Naive thymus-derived CD4-positive, alpha-beta T cell (primary cell): ENCODE results near the gene HIVEP3. TPM values are rescaled to one million over a fixed set of nuclear protein-coding genes. Genes with fewer than 3 reads are reported as not detected.

ENCODE experiments used
- ATAC-seq: fragments of 150-1000 bp; cut with Tn5 transposase; 2 replicates; pipeline ENCODE4 v1.10.0; 2021; ENCODE audit warnings: mild to moderate bottlenecking, moderate library complexity
- CTCF ChIA-PET: fragments of 350-600 bp; sonication (Branson Sonifier 250); formaldehyde crosslinking; loops from one replicate; lab custom pipeline; 2021; ENCODE audit warnings: antibody characterized with exemption; lab: Charles Lee
- POLR2A ChIA-PET: fragments of 350-600 bp; sonication (Branson Sonifier 250); formaldehyde crosslinking; loops from one replicate; lab custom pipeline; 2021; ENCODE audit warnings: antibody characterized with exemption, inconsistent platforms; lab: Charles Lee
- DNase-seq, 9 donors: peaks; one replicate each; pipeline versions ENCODE4 v3.0.0 to v3.0.0-alpha.2; 2020 to 2022; ENCODE audit warnings: mixed read lengths in 1 of 9
- H3K27ac ChIP-seq: one replicate; pipeline ENCODE4 v1.7.0; 2013; ENCODE audit warnings: mild to moderate bottlenecking, low read depth, low read length, moderate library complexity
- H3K27me3 ChIP-seq, 2 donors: one replicate each; pipeline ENCODE4 v1.7.0; 2013; ENCODE audit warnings: low read length in 2 of 2, mild to moderate bottlenecking in 2 of 2, moderate library complexity in 2 of 2; ENCODE audit not compliant: control insufficient read depth in 2 of 2, insufficient read depth in 2 of 2
- H3K36me3 ChIP-seq, 3 experiments: 1 replicate in 2 of 3; 2 replicates in 1 of 3; pipeline ENCODE4 v1.7.0; 2013; ENCODE audit warnings: low read length in 3 of 3, mild to moderate bottlenecking in 3 of 3, moderate library complexity in 1 of 3; ENCODE audit not compliant: insufficient read depth in 3 of 3, control insufficient read depth in 2 of 3
- H3K4me1 ChIP-seq, 2 donors: one replicate each; pipeline ENCODE4 v1.7.0; 2013; ENCODE audit warnings: low read length in 2 of 2, mild to moderate bottlenecking in 2 of 2, moderate library complexity in 1 of 2; ENCODE audit not compliant: control insufficient read depth in 2 of 2, insufficient read depth in 2 of 2
- H3K4me3 ChIP-seq: 2 replicates; pipeline ENCODE4 v1.7.0; 2013; ENCODE audit warnings: mild to moderate bottlenecking, low read length
- H3K9me3 ChIP-seq, 3 experiments: 1 replicate in 2 of 3; 2 replicates in 1 of 3; pipeline ENCODE4 v1.7.0; 2013; ENCODE audit warnings: low read length in 3 of 3; ENCODE audit not compliant: control insufficient read depth in 2 of 3
- H3K27ac Mint-ChIP-seq, 9 donors: one replicate each; pipeline ENCODE4 v1.8.0; 2020 to 2022; ENCODE audit warnings: mixed read lengths in 9 of 9, mild to moderate bottlenecking in 8 of 9, moderate library complexity in 5 of 9, inconsistent platforms in 2 of 9
- H3K27me3 Mint-ChIP-seq, 5 donors: one replicate each; pipeline ENCODE4 v1.8.0; 2021 to 2022; ENCODE audit warnings: mixed read lengths in 5 of 5, mild to moderate bottlenecking in 1 of 5
- H3K36me3 Mint-ChIP-seq, 5 donors: one replicate each; pipeline ENCODE4 v1.8.0; 2020 to 2022; ENCODE audit warnings: mixed read lengths in 5 of 5, mild to moderate bottlenecking in 3 of 5, inconsistent platforms in 1 of 5
- H3K4me1 Mint-ChIP-seq, 7 donors: one replicate each; pipeline ENCODE4 v1.8.0; 2020 to 2022; ENCODE audit warnings: mixed read lengths in 7 of 7, mild to moderate bottlenecking in 3 of 7, inconsistent platforms in 1 of 7
- H3K4me3 Mint-ChIP-seq, 10 donors: one replicate each; pipeline ENCODE4 v1.8.0; 2020 to 2022; ENCODE audit warnings: mild to moderate bottlenecking in 10 of 10, mixed read lengths in 10 of 10, moderate library complexity in 6 of 10, inconsistent platforms in 2 of 10
- H3K9me3 Mint-ChIP-seq, 11 donors: one replicate each; pipeline ENCODE4 v1.8.0; 2020 to 2022; ENCODE audit warnings: mixed read lengths in 11 of 11, mild to moderate bottlenecking in 4 of 11, inconsistent platforms in 1 of 11, moderate library complexity in 1 of 11
- intact Hi-C, 2 donors: fragments of 100-400 bp; cut with micrococcal nuclease; formaldehyde crosslinking; loops; one replicate each; pipeline ENCODE4 v1.15.1; 2023
- polyA plus RNA-seq, 2 donors: library from polyadenylated mRNA; unstranded; fragments of 300-500 nt; fragmentation: Illumina TruSeq; gene quantifications; one replicate each; pipeline ENCODE4 v1.2.3, GENCODE V29; 2021
- total RNA-seq, 6 experiments: library from RNA in 5 of 6; stranded (reverse) in 5 of 6; gene quantifications; 1 replicate in 5 of 6; 2 replicates in 1 of 6; pipeline ENCODE4 v1.2.3 and lab custom pipeline; 2021 to 2026

Gene HIVEP3
- total and polyA plus RNA-seq, 7 experiments from 2014 or later, result 4.3 to 19.1 (median 7.0) TPM

- peak overlapping the region; percentile 84 to 94 (median 92) for H3K27ac Mint-ChIP-seq
- H3K4me1 Mint-ChIP-seq, result peaks cover 23 to 64% (median 36%) of the 10 kb centered on the region in 7 donors
- ATAC-seq (no peak), DNase-seq (no peak)
- Histone ChIP-seq H3K4me3 (peak overlapping the region; percentile 60), H3K4me1 (peaks cover 17 to 45% of the 10 kb centered on the region in 2 donors), H3K27ac (peak overlapping the region; percentile 68), H3K36me3 (no peaks in the 10 kb centered on the region), H3K9me3 (no peaks in the 10 kb centered on the region), H3K27me3 (no peaks in the 10 kb centered on the region)
- peaks cover 0 to 2% (median 0%) of the 10 kb centered on the region in 5 donors for H3K27me3 Mint-ChIP-seq
- ChIA-PET CTCF (interaction anchor here (1.4 to 4.9 kb wide), 4 partner anchors 9 to 317 kb away, joined by 3 to 38 read pairs (median 10); partner anchors contain the start of gene HIVEP3), POLR2A (interaction anchor here (1.7 to 18.0 kb wide), 4 partner anchors 11 to 144 kb away, joined by 6 to 344 read pairs (median 12); partner anchors contain the start of gene HIVEP3)
- intact Hi-C loops, result loop anchor here (1.0 to 10.0 kb wide), 11 partner anchors 22 to 564 kb away; partner anchors contain the start of genes PPCS (in 2 of the 2) and ZMYND12 (in 2 of the 2)
- peaks cover 0 to 2% (median 0%) of the 10 kb centered on the region in 5 donors for H3K36me3 Mint-ChIP-seq
- H3K9me3 Mint-ChIP-seq, result peaks cover 0 to 1% (median 0%) of the 10 kb centered on the region in 11 donors
- H3K4me3 Mint-ChIP-seq, result peak overlapping the region; percentile 25 to 93 (median 84)
Observed at GRCh38 chr1:41890825-41891198, 27.9 kb downstream of the HIVEP3 start.

- CTCF ChIA-PET, result interaction anchor here (2.7 to 4.9 kb wide), 2 partner anchors 21 to 28 kb away, joined by 9 to 38 read pairs; partner anchors contain the start of gene HIVEP3
- intact Hi-C loops, result loop anchor here (2.0 to 10.0 kb wide), 8 partner anchors 21 to 565 kb away; partner anchors contain the start of genes PPCS (in 2 of the 2) and ZMYND12 (in 2 of the 2)
- no peaks in the 10 kb centered on the region for H3K9me3 ChIP-seq
- Mint-ChIP-seq H3K27me3 (peaks cover 0 to 2% (median 0%) of the 10 kb centered on the region in 5 donors), H3K9me3 (peaks cover 0 to 1% (median 0%) of the 10 kb centered on the region in 11 donors), H3K4me1 (peaks cover 23 to 55% (median 26%) of the 10 kb centered on the region in 7 donors), H3K4me3 (peak overlapping the region in 6 of 10 donors; percentile 1 to 92 (median 36)), H3K27ac (peak overlapping the region in 6 of 9 donors; percentile 53 to 92 (median 80)), H3K36me3 (peaks cover 0 to 2% (median 0%) of the 10 kb centered on the region in 5 donors)
- DNase-seq (no peak), ATAC-seq (no peak)
- H3K36me3 ChIP-seq, result no peaks in the 10 kb centered on the region
- POLR2A ChIA-PET, result interaction anchor here (18.0 kb wide), 1 partner anchor 25 kb away, joined by 344 read pairs; the partner anchor contains the start of gene HIVEP3
- no peak overlapping the region for H3K27ac ChIP-seq
- H3K27me3 ChIP-seq, result no peaks in the 10 kb centered on the region
- H3K4me3 ChIP-seq, result no peak overlapping the region
- H3K4me1 ChIP-seq, result peaks cover 17 to 34% of the 10 kb centered on the region in 2 donors
Observed at GRCh38 chr1:41889506-41890414, 29.0 kb downstream of the HIVEP3 start.

- peaks cover 17 to 30% of the 10 kb centered on the region in 2 donors for H3K4me1 ChIP-seq
- Mint-ChIP-seq H3K27me3 (peaks cover 0 to 2% (median 0%) of the 10 kb centered on the region in 5 donors), H3K4me3 (no peak overlapping the region), H3K9me3 (peaks cover 0 to 1% (median 0%) of the 10 kb centered on the region in 11 donors), H3K4me1 (peaks cover 16 to 48% (median 23%) of the 10 kb centered on the region in 7 donors), H3K27ac (peak overlapping the region in 2 of 9 donors; percentile 33 to 38), H3K36me3 (peaks cover 0 to 2% (median 0%) of the 10 kb centered on the region in 5 donors)
- ATAC-seq (no peak), DNase-seq (no peak)
- H3K36me3 ChIP-seq, result no peaks in the 10 kb centered on the region
- no peak overlapping the region for H3K27ac ChIP-seq
- POLR2A ChIA-PET, result no interaction called here
- no peaks in the 10 kb centered on the region for H3K27me3 ChIP-seq
- no peaks in the 10 kb centered on the region for H3K9me3 ChIP-seq
- intact Hi-C loops, result no loop called here
- no peak overlapping the region for H3K4me3 ChIP-seq
- CTCF ChIA-PET, result no interaction called here
Observed at GRCh38 chr1:41888756-41889155, 30.0 kb downstream of the HIVEP3 start.

DNA sequence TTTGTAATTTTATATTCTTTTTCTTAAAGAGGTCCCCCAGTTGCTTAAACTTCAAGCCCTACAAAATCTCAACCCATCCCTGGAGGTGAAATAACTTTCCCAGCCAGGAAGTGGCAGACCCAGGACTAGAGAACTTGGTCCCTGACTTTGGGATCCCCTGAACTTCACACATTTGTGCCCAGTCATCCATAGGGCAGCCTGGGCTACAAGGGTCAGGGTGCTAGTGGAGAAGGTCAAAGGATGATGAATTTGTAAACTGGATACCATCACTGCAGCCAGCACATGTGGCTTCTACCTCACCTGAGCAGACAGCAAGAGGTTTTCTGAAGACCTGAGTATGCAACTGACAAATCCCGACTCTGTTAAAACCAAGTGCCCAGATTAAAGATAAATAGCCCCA lies 31.4 kb downstream of the HIVEP3 start:
- intact Hi-C loops, result no loop called here
- no peaks in the 10 kb centered on the region for H3K27me3 ChIP-seq
- peaks cover 0 to 1% (median 0%) of the 10 kb centered on the region in 11 donors for H3K9me3 Mint-ChIP-seq
- CTCF ChIA-PET, result no interaction called here
- ATAC-seq (no peak), DNase-seq (no peak)
- H3K27ac ChIP-seq, result no peak overlapping the region
- no peaks in the 10 kb centered on the region for H3K9me3 ChIP-seq
- POLR2A ChIA-PET, result interaction anchor here (0.9 kb wide), 1 partner anchor 29 kb away, joined by 3 read pairs; no protein-coding TSS in a partner anchor
- H3K4me3 Mint-ChIP-seq, result no peak overlapping the region
- peaks cover 0 to 2% (median 0%) of the 10 kb centered on the region in 5 donors for H3K27me3 Mint-ChIP-seq
- peaks cover 10 to 42% (median 23%) of the 10 kb centered on the region in 7 donors for H3K4me1 Mint-ChIP-seq
- H3K4me1 ChIP-seq, result peaks cover 9 to 19% of the 10 kb centered on the region in 2 donors
- H3K36me3 Mint-ChIP-seq, result peaks cover 0 to 2% (median 0%) of the 10 kb centered on the region in 5 donors
- no peak overlapping the region for H3K4me3 ChIP-seq
- no peak overlapping the region for H3K27ac Mint-ChIP-seq
- H3K36me3 ChIP-seq, result no peaks in the 10 kb centered on the region

- H3K36me3 Mint-ChIP-seq, result peaks cover 0 to 4% (median 0%) of the 10 kb centered on the region in 5 donors
- no peak overlapping the region for H3K4me3 ChIP-seq
- ChIA-PET POLR2A (no interaction called here), CTCF (no interaction called here)
- H3K27ac ChIP-seq, result no peak overlapping the region
- intact Hi-C loops, result no loop called here
- H3K9me3 Mint-ChIP-seq, result no peaks in the 10 kb centered on the region
- no peaks in the 10 kb centered on the region for H3K36me3 ChIP-seq
- H3K27me3 ChIP-seq, result no peaks in the 10 kb centered on the region
- DNase-seq (no peak), ATAC-seq (no peak)
- H3K27ac Mint-ChIP-seq, result no peak overlapping the region
- H3K4me1 ChIP-seq, result peaks cover 0 to 7% of the 10 kb centered on the region in 2 donors
- H3K27me3 Mint-ChIP-seq, result peaks cover 0 to 2% (median 0%) of the 10 kb centered on the region in 5 donors
- H3K9me3 ChIP-seq, result no peaks in the 10 kb centered on the region
- no peak overlapping the region for H3K4me3 Mint-ChIP-seq
- H3K4me1 Mint-ChIP-seq, result peaks cover 3 to 33% (median 13%) of the 10 kb centered on the region in 7 donors
Observed at GRCh38 chr1:41884256-41885230, 34.2 kb downstream of the HIVEP3 start.
